Liver (tissue), 9 donors: ENCODE data around the gene FAM43A. TPM values are rescaled to one million over a fixed set of nuclear protein-coding genes. Genes with fewer than 3 reads are reported as not detected.

Source experiments
- DNase-seq: peaks from one replicate; pipeline ENCODE4 v3.0.0-alpha.2; 2017; ENCODE audit warnings: low spot score
- H3K27ac ChIP-seq, 2 donors: one replicate each; pipeline ENCODE4 v1.7.0; 2013; ENCODE audit warnings: inconsistent platforms in 2 of 2, low read length in 2 of 2, control low read depth in 1 of 2, low read depth in 1 of 2, mild to moderate bottlenecking in 1 of 2
- H3K27me3 ChIP-seq, 4 donors: one replicate each; pipeline versions ENCODE4 v1.6.1 to v1.7.0; 2013; ENCODE audit warnings: low read length in 3 of 4, inconsistent platforms in 1 of 4, mild to moderate bottlenecking in 1 of 4, moderate library complexity in 1 of 4; ENCODE audit not compliant: control insufficient read depth in 4 of 4, insufficient read depth in 4 of 4
- H3K36me3 ChIP-seq, 4 donors: one replicate each; pipeline versions ENCODE4 v1.6.1 to v1.7.0; 2013; ENCODE audit warnings: low read length in 3 of 4, mild to moderate bottlenecking in 3 of 4, low read depth in 1 of 4, moderate library complexity in 1 of 4; ENCODE audit not compliant: control insufficient read depth in 4 of 4, insufficient read depth in 3 of 4
- H3K4me1 ChIP-seq, 4 donors: one replicate each; pipeline versions ENCODE4 v1.6.1 to v1.7.0; 2013; ENCODE audit warnings: low read length in 3 of 4, mild to moderate bottlenecking in 3 of 4, moderate library complexity in 1 of 4; ENCODE audit not compliant: control insufficient read depth in 4 of 4, insufficient read depth in 4 of 4
- H3K4me3 ChIP-seq, 3 donors: one replicate each; pipeline versions ENCODE4 v1.6.1 to v1.7.0; 2013; ENCODE audit warnings: low read length in 3 of 3, control low read depth in 1 of 3, low read depth in 1 of 3, mild to moderate bottlenecking in 1 of 3
- H3K9ac ChIP-seq, 2 donors: one replicate each; pipeline ENCODE4 v1.7.0; 2013; ENCODE audit warnings: low read length in 2 of 2, mild to moderate bottlenecking in 2 of 2, moderate library complexity in 2 of 2, control low read depth in 1 of 2, low read depth in 1 of 2
- H3K9me3 ChIP-seq, 4 donors: one replicate each; pipeline versions ENCODE4 v1.6.1 to v1.7.0; 2013; ENCODE audit warnings: low read length in 3 of 4; ENCODE audit not compliant: control insufficient read depth in 4 of 4
- ATF3 ChIP-seq: IDR thresholded peaks from 2 replicates; pipeline ENCODE4 v1.6.1; 2016; ENCODE audit warnings: antibody characterized with exemption
- CTCF ChIP-seq: fragments of 150-350 bp; IDR thresholded peaks from 2 replicates; pipeline ENCODE4 v1.5.1; 2017; ENCODE audit warnings: improper control_type of control experiment, low read depth, low read length; ENCODE audit not compliant: missing input control
- EGR1 ChIP-seq, 2 donors: IDR thresholded peaks; 2 replicates each; pipeline ENCODE4 v1.6.1; 2016 to 2018; ENCODE audit warnings: antibody characterized with exemption in 2 of 2, low read depth in 2 of 2
- FOXA1 ChIP-seq: IDR thresholded peaks from 2 replicates; pipeline ENCODE4 v1.6.1; 2016; ENCODE audit warnings: antibody characterized with exemption
- FOXA2 ChIP-seq: IDR thresholded peaks from 2 replicates; pipeline ENCODE4 v1.6.1; 2016; ENCODE audit warnings: antibody characterized with exemption
- GABPA ChIP-seq, 2 donors: IDR thresholded peaks in 1 of 2; conservative IDR thresholded peaks in 1 of 2; 2 replicates each; pipeline ENCODE4 v1.6.1; 2016; ENCODE audit warnings: antibody characterized with exemption in 2 of 2, mild to moderate bottlenecking in 1 of 2, moderate library complexity in 1 of 2
- HNF4A ChIP-seq, 2 donors: conservative IDR thresholded peaks; 2 replicates each; pipeline ENCODE4 v1.6.1; 2016; ENCODE audit warnings: antibody characterized with exemption in 2 of 2, mild to moderate bottlenecking in 2 of 2
- HNF4G ChIP-seq: IDR thresholded peaks from 2 replicates; pipeline ENCODE4 v1.6.1; 2016; ENCODE audit warnings: antibody characterized with exemption
- JUND ChIP-seq, 2 donors: IDR thresholded peaks; 2 replicates each; pipeline ENCODE4 v1.6.1; 2016; ENCODE audit warnings: antibody characterized with exemption in 2 of 2
- MAX ChIP-seq: IDR thresholded peaks from 2 replicates; pipeline ENCODE4 v1.6.1; 2016; ENCODE audit warnings: antibody characterized with exemption
- NR2F2 ChIP-seq: IDR thresholded peaks from 2 replicates; pipeline ENCODE4 v1.6.1; 2016; ENCODE audit warnings: antibody characterized with exemption
- RAD21 ChIP-seq, 2 donors: IDR thresholded peaks; 2 replicates each; pipeline ENCODE4 v1.6.1; 2016; ENCODE audit warnings: antibody characterized with exemption in 2 of 2, mild to moderate bottlenecking in 2 of 2
- REST ChIP-seq: IDR thresholded peaks from 2 replicates; pipeline ENCODE4 v1.6.1; 2016; ENCODE audit warnings: antibody characterized with exemption, mild to moderate bottlenecking
- RXRA ChIP-seq, 2 donors: IDR thresholded peaks; 2 replicates each; pipeline ENCODE4 v1.6.1; 2017 to 2018; ENCODE audit warnings: antibody characterized with exemption in 2 of 2, mild to moderate bottlenecking in 1 of 2
- SP1 ChIP-seq: IDR thresholded peaks from 2 replicates; pipeline ENCODE4 v1.6.1; 2018; ENCODE audit warnings: antibody characterized with exemption, mild to moderate bottlenecking
- TAF1 ChIP-seq: conservative IDR thresholded peaks from 2 replicates; pipeline ENCODE4 v1.6.1; 2016; ENCODE audit warnings: antibody characterized with exemption, mild to moderate bottlenecking
- YY1 ChIP-seq: IDR thresholded peaks from 2 replicates; pipeline ENCODE4 v1.6.1; 2016; ENCODE audit warnings: antibody characterized with exemption, mild to moderate bottlenecking
- ZBTB33 ChIP-seq: IDR thresholded peaks from 2 replicates; pipeline ENCODE4 v1.6.1; 2016; ENCODE audit warnings: antibody characterized with exemption
- WGBS: extraction: QIAGEN DNeasy Blood & Tissue Kit; methylation state at CpG from one replicate; pipeline ENCODE4 v1.1.7; 2013; 5-methylcytosine and 5-hydroxymethylcytosine counted together
- polyA plus RNA-seq, 2 donors: library from polyadenylated mRNA; stranded (reverse) in 1 of 2; unstranded in 1 of 2; fragments of 200-250 nt in 1 of 2; fragments of >200 nt in 1 of 2; fragmentation: Nextera tagmentation in 1 of 2; extraction: Ambion mirVana in 1 of 2; gene quantifications; one replicate each; pipeline versions ENCODE4 v1.2.1 to v1.2.3, GENCODE V29; 2013 to 2015
- total RNA-seq, 2 donors: library from RNA; depleted of rRNA; stranded (reverse); fragments of >200 nt; gene quantifications; one replicate each; pipeline ENCODE4 v1.2.3, GENCODE V29; 2014
- donor health status: healthy.
- donor health status: healthy.
- donor health status: healthy.
- donor health status: healthy.
- donor health status: healthy.

Gene FAM43A
- total and polyA plus RNA-seq, 4 donors, result 0.83 to 4.9 (median 3.4) TPM

GRCh38 chr3:194720048-194720447 lies 34.4 kb downstream of the FAM43A start:
- Histone ChIP-seq H3K4me3 (no peak overlapping the region), H3K9me3 (peaks cover 0 to 3% (median 0%) of the 10 kb centered on the region in 4 donors), H3K9ac (no peak overlapping the region), H3K36me3 (no peaks in the 10 kb centered on the region), H3K27ac (no peak overlapping the region), H3K27me3 (no peaks in the 10 kb centered on the region), H3K4me1 (no peaks in the 10 kb centered on the region)
- TF ChIP-seq NR2F2 (no peak), HNF4G (no peak), FOXA1 (no peak), REST (no peak), RAD21 (IDR thresholded peaks at IDR 0.05) (no peak), ZBTB33 (no peak), JUND (IDR thresholded peaks at IDR 0.05) (no peak), YY1 (no peak), ATF3 (no peak), CTCF (no peak), SP1 (no peak), HNF4A (conservative IDR thresholded peaks at IDR 0.05) (no peak), EGR1 (IDR thresholded peaks at IDR 0.05; ENCODE audit: low read depth in 2 of 2) (no peak), FOXA2 (no peak), GABPA (IDR thresholded peaks at IDR 0.05 in 1 of 2, conservative IDR thresholded peaks at IDR 0.05 in 1 of 2) (no peak), MAX (no peak), RXRA (IDR thresholded peaks at IDR 0.05) (no peak), TAF1 (no peak)
- no peak for DNase-seq
- 80% methylated on average over 6 of the region's 6 CpGs for WGBS
